Tibial nerve (tissue), 4 donors: Measurements from ENCODE around the gene MEIS2. TPM values are rescaled to one million over a fixed set of nuclear protein-coding genes. Genes with fewer than 3 reads are reported as not detected.

Experiments
- DNase-seq, 2 donors: peaks; one replicate each; pipeline ENCODE4 v3.0.0-alpha.2; 2019; ENCODE audit warnings: low spot score in 2 of 2
- H3K27ac ChIP-seq, 4 donors: fragments of 200-600 bp; sonication (generic) in 3 of 4; one replicate each; pipeline ENCODE4 v1.5.1; 2017 to 2019; ENCODE audit warnings: mild to moderate bottlenecking in 1 of 4
- H3K27me3 ChIP-seq, 2 donors: fragments of 200-600 bp; sonication (generic) in 1 of 2; one replicate each; pipeline versions ENCODE4 v1.5.1 to v1.6.0; 2017 to 2019
- H3K36me3 ChIP-seq, 3 donors: fragments of 200-600 bp; sonication (generic); one replicate each; pipeline ENCODE4 v1.5.1; 2018 to 2019
- H3K4me1 ChIP-seq, 4 donors: fragments of 200-600 bp; sonication (generic) in 3 of 4; one replicate each; pipeline ENCODE4 v1.5.1; 2017 to 2019
- H3K4me3 ChIP-seq, 4 donors: fragments of 200-600 bp; sonication (generic) in 3 of 4; one replicate each; pipeline ENCODE4 v1.5.1; 2017 to 2019; ENCODE audit warnings: mild to moderate bottlenecking in 1 of 4, moderate library complexity in 1 of 4
- H3K9me3 ChIP-seq, 4 donors: fragments of 200-600 bp; sonication (generic) in 3 of 4; one replicate each; pipeline ENCODE4 v1.5.1; 2017 to 2019
- CTCF ChIP-seq, 5 experiments: fragments of 200-600 bp in 3 of 5; fragments of 450-650 bp in 2 of 5; sonication (generic) in 3 of 5; IDR thresholded peaks; one replicate each; pipeline ENCODE4 v1.5.1; 2016 to 2019; ENCODE audit warnings: antibody characterized with exemption in 5 of 5, mild to moderate bottlenecking in 3 of 5, moderate library complexity in 2 of 5
- EP300 ChIP-seq, 2 donors: sonication (generic); formaldehyde crosslinking; IDR thresholded peaks; one replicate each; pipeline ENCODE4 v1.6.1; 2017; ENCODE audit warnings: antibody characterized with exemption in 2 of 2, mild to moderate bottlenecking in 1 of 2
- POLR2A ChIP-seq, 2 donors: fragments of 450-650 bp; IDR thresholded peaks; one replicate each; pipeline ENCODE4 v1.6.1; 2017; ENCODE audit warnings: antibody characterized with exemption in 2 of 2, mild to moderate bottlenecking in 2 of 2, moderate library complexity in 2 of 2
- WGBS, 2 donors: methylation state at CpG; one replicate each; pipeline ENCODE4 v1.1.5; 2018; 5-methylcytosine and 5-hydroxymethylcytosine counted together
- total RNA-seq, 4 donors: library from RNA; depleted of rRNA; stranded (reverse); fragments of >200 nt; gene quantifications; one replicate each; pipeline ENCODE4 v1.1.0, GENCODE V29; 2016

MEIS2 gene
- total RNA-seq, 4 donors from 2014 or later, result 9.4 to 15.7 (median 14.3) TPM

- WGBS, 2 donors, result 38 to 41% methylated on average over 27 of the region's 27 CpGs
- Histone ChIP-seq H3K27ac (no peak overlapping the region), H3K4me1 (peaks cover 0 to 42% (median 11%) of the 10 kb centered on the region in 4 donors)
Measured at GRCh38 chr15:37103475-37104423, 3.4 kb upstream of the MEIS2 start.

GRCh38 chr15:37103163-37103435, 2.8 kb upstream of the MEIS2 start:
- Histone ChIP-seq H3K27me3 (peaks cover 0 to 96% of the 10 kb centered on the region in 2 donors), H3K36me3 (no peaks in the 10 kb centered on the region), H3K4me1 (peaks cover 0 to 47% (median 11%) of the 10 kb centered on the region in 4 donors), H3K4me3 (no peak overlapping the region), H3K9me3 (no peaks in the 10 kb centered on the region), H3K27ac (no peak overlapping the region)
- 30% methylated on average over 2 of the region's 2 CpGs for WGBS, 2 donors
- no peak for DNase-seq
- TF ChIP-seq CTCF (IDR thresholded peaks at IDR 0.05) (no peak), EP300 (IDR thresholded peaks at IDR 0.05) (no peak), POLR2A (IDR thresholded peaks at IDR 0.05) (no peak)

More at GRCh38 chr15:37103475-37104423, 3.4 kb upstream of the MEIS2 start:
- Histone ChIP-seq H3K9me3 (no peaks in the 10 kb centered on the region), H3K4me3 (no peak overlapping the region), H3K36me3 (no peaks in the 10 kb centered on the region), H3K27me3 (peaks cover 0 to 98% of the 10 kb centered on the region in 2 donors)
- DNase-seq, result no peak
- TF ChIP-seq EP300 (IDR thresholded peaks at IDR 0.05) (no peak), CTCF (IDR thresholded peaks at IDR 0.05) (no peak), POLR2A (IDR thresholded peaks at IDR 0.05) (no peak)

- Histone ChIP-seq H3K27ac (peak overlapping the region in 2 of 4 donors; percentile 89), H3K4me3 (peak overlapping the region; percentile 13 to 63 (median 50)), H3K9me3 (no peaks in the 10 kb centered on the region), H3K36me3 (no peaks in the 10 kb centered on the region), H3K4me1 (peaks cover 0 to 53% (median 13%) of the 10 kb centered on the region in 4 donors), H3K27me3 (peaks cover 0 to 96% of the 10 kb centered on the region in 2 donors)
- WGBS, 2 donors, result 6 to 11% methylated on average over 38 of the region's 38 CpGs
- TF ChIP-seq CTCF (IDR thresholded peaks at IDR 0.05) (no peak), EP300 (IDR thresholded peaks at IDR 0.05) (no peak), POLR2A (IDR thresholded peaks at IDR 0.05) (no peak)
- no peak for DNase-seq
Measured at GRCh38 chr15:37102305-37103162, 2.2 kb upstream of the MEIS2 start.

- WGBS, 2 donors, result 2% methylated on average over 15 of the region's 15 CpGs
- no peaks in the 10 kb centered on the region for H3K36me3 ChIP-seq
- peaks cover 0 to 96% of the 10 kb centered on the region in 2 donors for H3K27me3 ChIP-seq
- no peak for DNase-seq
- H3K4me1 ChIP-seq, result peaks cover 0 to 55% (median 16%) of the 10 kb centered on the region in 4 donors
- TF ChIP-seq CTCF (IDR thresholded peaks at IDR 0.05), result no peak
- TF ChIP-seq POLR2A (IDR thresholded peaks at IDR 0.05), result no peak
- no peak for TF ChIP-seq EP300 (IDR thresholded peaks at IDR 0.05)
- peak overlapping the region; percentile 44 to 75 (median 59) for H3K4me3 ChIP-seq
- H3K27ac ChIP-seq, result peak overlapping the region; percentile 67 to 89 (median 82)
- H3K9me3 ChIP-seq, result no peaks in the 10 kb centered on the region
Measured at GRCh38 chr15:37101980-37102304, 1.6 kb upstream of the MEIS2 start.

GRCh38 chr15:37100966-37101215, 542 bp upstream of the MEIS2 start:
- no peaks in the 10 kb centered on the region for H3K36me3 ChIP-seq
- H3K27ac ChIP-seq, result peak overlapping the region; percentile 67 to 89 (median 82)
- H3K4me1 ChIP-seq, result peaks cover 0 to 59% (median 17%) of the 10 kb centered on the region in 4 donors
- H3K4me3 ChIP-seq, result peak overlapping the region; percentile 44 to 75 (median 59)
- no peaks in the 10 kb centered on the region for H3K9me3 ChIP-seq
- DNase-seq, result no peak
- TF ChIP-seq EP300 (IDR thresholded peaks at IDR 0.05), result no peak
- TF ChIP-seq CTCF (IDR thresholded peaks at IDR 0.05), result no peak
- TF ChIP-seq POLR2A (IDR thresholded peaks at IDR 0.05), result no peak
- peaks cover 0 to 96% of the 10 kb centered on the region in 2 donors for H3K27me3 ChIP-seq
- 0 to 2% methylated on average over 11 of the region's 11 CpGs for WGBS, 2 donors
